C4-2B (cell line): ENCODE measurements around the gene ZFAND4.

Experiments
- CTCF ChIP-seq: fragments of 450-650 bp; conservative IDR thresholded peaks from 2 replicates; pipeline ENCODE4 v1.5.1; 2017; ENCODE audit warnings: mild to moderate bottlenecking
- ZFX ChIP-seq: fragments of 450-650 bp; IDR thresholded peaks from 2 replicates; pipeline ENCODE4 v1.6.1; 2017

GRCh38 chr10:45612741-45613140 lies 59.8 kb downstream of the ZFAND4 start:
- TF ChIP-seq CTCF (no peak), ZFX (no peak)
